DMS 273 (cell line): ENCODE results near the gene ARID4A.
"Not testable (repeated sequence)": the region's sequence is repeated elsewhere in the genome, so short reads cannot be mapped to it uniquely, and the experiment has no call there.

ENCODE experiments used
- DNase-seq: peaks from one replicate; lab custom pipeline; 2025; ENCODE audit not compliant: unreplicated experiment; lab: John Stamatoyannopoulos, UW

The ARID4A gene

GRCh38 chr14:58288106-58288792 lies 10.1 kb upstream of the ARID4A start:
- DNase-seq, result no peak

DNA sequence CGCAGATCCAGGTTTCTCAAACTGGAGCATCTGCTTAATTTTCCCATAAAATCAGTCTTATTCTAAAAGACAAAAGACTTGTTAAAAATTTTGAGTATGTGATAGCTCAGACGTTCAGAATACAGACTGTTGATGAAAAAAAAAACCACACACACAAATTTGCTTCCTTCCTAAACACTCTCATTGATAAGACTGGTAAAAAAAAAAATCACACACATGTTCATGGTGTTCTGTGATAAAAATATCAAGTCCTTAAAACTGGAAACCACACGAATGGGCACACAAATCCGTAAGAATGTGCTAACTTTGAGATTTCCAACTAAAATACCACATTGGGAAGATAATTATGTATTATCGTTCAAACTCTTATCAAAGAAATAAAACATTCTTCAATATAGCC lies 6.7 kb upstream of the ARID4A start:
- DNase-seq, result no peak

DNA sequence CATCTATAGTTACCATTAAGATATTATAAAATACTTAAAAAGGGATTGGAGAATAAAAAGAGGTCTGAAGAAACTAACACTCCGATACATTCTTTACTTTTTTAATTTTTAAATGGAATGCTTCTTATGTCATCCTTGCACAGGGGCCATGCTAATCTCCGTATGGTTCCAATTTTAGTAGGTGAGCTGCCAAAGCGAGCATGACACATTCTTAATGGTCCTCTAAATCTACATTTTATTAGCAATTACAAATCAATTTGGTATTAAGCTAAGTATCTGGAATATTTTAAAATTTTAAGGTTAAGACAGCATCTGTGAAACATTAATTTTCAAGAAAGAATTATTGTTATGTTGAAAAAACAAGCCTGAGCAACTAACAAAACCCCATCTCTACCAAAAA lies 6.2 kb upstream of the ARID4A start:
- DNase-seq, result no peak

DNA sequence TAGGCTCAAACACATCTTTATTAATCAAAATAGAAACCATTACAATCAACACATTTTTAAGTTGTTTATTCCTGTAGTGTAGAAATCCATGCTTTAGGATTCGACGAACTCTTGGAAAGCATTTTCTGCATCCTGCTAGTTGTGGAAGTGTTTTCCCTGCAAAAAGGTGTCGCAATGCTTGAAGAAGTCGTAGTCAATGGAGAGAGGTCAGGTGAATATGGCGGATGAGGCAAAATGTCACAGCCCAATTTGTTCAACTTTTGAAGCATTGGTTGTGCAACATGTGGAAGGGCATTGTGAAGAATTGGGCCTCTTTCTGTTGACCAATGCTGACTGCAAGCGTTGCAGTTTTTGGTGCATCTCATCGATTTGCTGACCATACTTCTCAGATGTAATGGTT lies 4.2 kb upstream of the ARID4A start:
- no peak for DNase-seq

GRCh38 chr14:58296726-58297125 lies 1.6 kb upstream of the ARID4A start:
- peak; percentile 34 for DNase-seq

GRCh38 chr14:58297412-58297761 lies 968 bp upstream of the ARID4A start:
- peak; percentile 81 for DNase-seq

DNA sequence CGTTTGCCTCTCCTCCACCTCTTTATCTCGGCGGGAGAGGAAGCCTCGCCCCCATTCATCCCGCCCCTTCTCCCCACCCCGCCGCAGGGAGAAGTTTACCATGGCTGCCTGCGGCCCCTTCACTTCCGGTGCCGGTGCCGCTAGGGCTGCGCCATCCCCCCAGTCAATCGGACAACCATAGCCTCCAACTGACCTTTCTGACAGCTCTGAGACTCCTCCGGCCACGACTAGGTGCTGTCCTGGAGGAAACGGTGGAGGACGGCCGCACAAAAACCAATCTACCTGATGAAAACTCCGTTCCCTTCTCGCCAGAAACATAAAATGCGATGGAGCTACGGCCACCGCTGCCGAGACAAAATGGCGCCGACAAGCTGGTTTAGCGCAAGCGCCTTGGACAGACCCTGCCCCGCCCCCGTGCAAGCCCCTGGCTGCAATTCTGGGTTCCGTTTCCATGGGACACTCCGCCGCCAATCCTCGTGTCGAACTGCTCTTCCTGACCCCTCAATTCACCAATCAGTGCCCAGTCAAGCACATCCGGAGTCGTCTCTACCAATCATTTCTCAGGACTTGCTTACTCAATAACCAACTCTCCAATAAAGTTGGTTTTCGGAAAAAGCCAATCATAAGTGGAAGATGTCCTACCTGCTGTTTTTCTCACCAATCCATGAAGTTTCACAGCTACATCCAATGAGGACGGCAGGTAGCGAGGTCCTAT lies 436 bp upstream of the ARID4A start:
- peak; percentile 100 for DNase-seq

DNA sequence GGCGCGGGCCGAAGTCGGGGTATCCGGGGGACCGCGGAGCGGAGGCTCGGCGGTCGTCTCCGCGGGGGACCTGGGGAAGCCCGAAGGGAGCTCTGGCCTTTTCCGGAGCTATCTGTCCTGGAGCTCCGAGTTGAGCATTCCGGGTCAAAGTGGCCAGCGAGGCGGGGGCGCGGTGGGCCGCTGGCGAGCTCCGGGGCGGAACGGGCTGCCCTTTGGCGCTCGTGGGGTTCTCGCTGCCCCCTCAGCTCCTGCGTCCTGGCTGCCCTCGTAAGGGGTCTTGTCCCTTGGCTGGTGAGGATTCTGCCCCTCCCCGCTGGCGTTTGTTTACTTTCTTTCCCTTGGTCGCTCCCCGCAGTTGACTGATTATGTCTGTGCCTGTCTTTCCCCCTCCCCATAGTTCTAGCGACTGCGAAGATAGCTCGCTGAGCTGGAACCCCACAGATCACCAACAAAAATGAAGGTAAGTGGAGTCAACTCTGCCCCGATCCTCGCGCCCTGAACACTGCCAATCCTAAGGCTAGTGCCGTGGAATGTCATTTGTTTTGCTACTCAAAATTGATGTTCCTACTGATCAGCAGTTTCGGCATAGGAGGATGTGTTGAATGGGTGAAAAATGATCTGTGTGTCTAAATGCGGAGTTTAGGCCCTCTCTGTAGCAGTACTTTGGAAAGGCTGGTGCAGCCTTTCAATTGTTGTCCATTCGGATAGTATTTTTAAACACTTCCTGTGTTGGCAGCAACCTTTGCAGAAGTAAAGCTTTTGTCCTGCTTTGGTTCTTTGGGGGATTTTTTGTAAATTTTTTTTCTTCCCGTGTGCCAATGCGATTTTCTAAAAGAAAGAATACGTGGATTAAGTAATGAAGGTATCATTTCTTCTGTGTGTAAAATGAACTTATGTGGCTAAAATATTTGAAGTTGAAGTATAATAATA lies 1.3 kb downstream of the ARID4A start:
- DNase-seq, result peak; percentile 50

DNA sequence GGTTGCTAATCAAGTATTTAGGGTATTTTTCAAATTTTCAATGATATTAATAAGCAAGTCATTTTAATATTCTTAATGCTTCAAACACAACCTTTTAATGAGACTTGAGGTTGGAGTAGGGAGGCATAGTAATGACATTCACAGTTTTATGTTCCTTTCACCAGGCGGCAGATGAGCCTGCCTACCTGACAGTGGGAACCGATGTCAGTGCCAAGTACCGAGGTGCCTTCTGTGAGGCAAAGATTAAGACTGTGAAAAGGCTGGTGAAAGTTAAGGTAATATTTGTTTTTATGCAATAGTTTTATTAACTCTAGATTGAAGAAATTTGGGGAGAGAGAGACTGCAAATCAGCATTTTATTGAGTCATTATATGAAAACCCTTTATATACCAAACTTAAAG lies 3.1 kb downstream of the ARID4A start:
- DNase-seq, result no peak

DNA sequence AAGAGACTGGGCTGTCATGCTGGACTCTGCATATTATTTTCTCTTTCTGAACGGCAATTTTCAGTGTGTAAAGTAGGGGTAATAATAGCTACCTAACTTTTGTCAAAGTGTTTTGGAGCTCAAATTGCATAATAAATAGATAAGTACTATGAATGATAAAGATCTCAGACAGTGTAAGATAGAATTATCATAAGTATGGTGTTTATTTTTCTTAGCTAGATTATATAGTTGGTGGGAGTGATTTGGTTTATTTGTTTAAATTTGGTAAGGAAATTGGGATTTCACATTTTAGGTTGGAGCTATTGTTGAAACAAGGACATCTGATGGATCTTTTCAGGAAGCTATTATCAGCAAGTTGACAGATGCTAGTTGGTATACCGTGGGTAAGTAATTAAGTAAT lies 7.4 kb downstream of the ARID4A start:
- no peak for DNase-seq

DNA sequence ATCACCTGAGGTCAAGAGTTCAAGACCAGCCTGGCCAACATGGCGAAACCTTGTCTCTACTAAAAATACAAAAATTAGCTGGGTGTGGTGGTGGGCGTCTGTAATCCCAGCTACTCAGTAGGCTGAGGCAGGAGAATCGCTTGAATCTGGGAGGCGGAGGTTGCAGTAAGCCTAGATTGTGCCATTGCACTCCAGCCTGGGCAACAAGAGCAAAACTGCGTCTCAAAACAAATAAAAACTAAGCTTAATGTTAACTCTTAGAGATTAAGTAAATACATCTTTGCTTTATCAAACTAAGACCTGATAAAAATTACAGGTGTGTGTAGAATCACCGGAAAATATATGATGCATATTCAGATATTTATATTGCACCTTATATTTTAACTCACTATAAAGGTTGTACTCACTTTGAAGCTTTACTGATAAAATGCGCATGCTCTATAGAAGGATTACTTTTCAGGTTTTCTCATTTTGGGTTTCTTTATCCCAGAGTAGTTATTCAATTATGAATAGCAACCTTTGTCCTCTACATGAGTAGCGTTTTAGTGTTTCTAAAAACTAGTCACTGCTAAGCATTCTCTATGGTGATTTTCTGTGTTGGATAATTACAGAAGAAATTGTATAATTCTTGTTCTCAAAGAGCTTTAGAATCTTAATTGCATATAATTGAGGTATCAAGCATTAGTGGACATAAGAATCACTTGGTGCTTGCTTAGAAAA lies 9.4 kb downstream of the ARID4A start:
- DNase-seq, result no peak

GRCh38 chr14:58309086-58309485 lies 10.7 kb downstream of the ARID4A start:
- no peak for DNase-seq

DNA sequence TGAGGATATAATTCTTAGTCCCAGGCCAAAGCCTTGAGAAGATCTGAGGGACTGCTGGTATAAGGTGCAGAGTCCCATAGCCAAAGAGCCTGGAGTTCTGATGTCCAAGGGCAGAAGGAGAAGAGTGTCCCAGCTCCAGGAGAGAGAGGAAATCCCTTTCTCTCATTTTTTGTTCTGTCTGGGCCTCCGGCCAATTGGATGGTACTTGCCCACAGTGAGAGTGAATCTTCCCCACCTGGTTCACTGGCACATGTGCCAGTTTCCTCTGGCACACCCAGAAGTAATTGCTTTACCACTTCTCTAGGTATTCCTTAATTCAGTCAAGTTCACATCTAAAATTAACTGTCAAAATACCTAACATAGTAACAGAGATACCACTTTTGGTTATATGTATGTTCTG lies 15.3 kb downstream of the ARID4A start:
- peak; percentile 2 for DNase-seq

DNA sequence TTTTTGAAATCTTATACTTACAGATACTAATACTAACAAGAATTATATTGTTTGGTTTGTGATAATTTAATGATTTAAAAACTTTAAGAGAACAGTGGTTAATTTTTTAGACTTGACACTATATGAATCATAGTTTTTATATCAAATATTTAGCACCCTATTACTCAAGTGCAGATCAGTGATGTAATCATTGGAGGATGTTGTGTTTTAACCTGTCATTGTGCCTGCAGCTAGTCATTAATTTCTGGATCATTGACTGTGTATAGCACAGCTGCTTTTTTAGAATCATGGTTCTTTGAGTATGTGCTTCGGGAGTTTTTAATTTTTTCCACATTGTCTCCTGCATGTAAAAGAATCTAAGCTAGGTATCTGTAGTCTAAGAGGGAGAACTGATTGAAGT lies 17.3 kb downstream of the ARID4A start:
- DNase-seq, result no peak

DNA sequence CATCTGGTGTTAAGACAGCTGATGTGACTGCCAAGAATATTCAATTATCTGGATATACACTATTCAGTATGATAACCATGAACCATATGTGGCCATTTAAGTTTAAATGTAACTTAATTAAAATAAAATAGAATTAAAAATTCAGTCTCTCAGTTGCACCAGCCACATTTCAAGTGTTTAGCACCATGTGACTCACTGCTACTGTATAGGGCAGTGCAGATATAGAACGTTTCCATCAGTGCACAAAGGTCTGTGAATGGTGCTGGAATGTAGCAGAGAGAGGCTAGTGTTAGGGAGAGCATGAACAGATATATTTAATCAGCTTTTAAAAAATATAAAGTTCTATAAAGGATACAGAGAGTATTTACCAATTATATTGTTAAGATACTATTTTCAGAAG lies 28.7 kb downstream of the ARID4A start:
- peak; percentile 2 for DNase-seq

- DNase-seq, result peak; percentile 99
Measured at GRCh38 chr14:58331111-58331510, 32.8 kb downstream of the ARID4A start.

- DNase-seq, result no peak
Measured at GRCh38 chr14:58332561-58332960, 34.2 kb downstream of the ARID4A start.

DNA sequence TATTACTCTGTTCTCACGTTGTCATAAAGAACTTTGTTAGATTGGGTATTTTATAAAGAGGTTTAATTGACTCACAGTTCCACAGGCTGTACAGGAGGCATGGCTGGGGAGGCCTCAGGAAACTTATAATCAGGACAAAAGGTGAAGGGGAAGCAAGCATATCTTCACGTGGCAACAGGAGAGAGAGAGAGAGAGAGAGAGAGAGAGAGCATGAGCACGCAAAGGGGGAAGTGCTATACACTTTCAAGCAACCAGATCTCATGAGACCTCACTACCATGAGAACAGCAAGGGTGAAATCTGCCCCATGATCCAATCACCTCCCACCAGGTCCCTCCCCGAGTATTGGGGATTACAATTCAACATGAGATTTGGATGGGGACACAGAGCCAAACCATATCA lies 41.3 kb downstream of the ARID4A start:
- DNase-seq, result not testable (repeated sequence)

GRCh38 chr14:58341152-58341748 lies 42.9 kb downstream of the ARID4A start:
- DNase-seq, result no peak

DNA sequence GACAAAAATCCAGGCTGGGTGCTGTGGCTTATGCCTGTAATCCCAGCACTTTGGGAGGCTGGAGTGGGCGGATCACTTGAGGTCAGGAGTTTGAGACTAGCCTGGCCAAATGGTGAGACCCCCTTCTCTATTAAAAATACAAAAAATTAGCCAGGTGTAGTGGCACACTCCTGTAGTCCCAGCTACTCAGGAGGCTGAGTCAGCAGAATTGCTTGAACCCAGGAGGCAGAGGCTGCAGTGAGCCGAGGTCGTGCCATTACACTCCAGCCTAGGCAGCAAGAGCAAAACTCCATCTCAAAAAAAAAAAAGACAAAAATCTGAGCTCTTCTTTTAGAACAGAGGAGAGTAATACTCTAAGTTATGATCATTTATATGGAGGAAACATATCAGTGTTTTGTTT lies 45.2 kb downstream of the ARID4A start:
- DNase-seq, result not testable (repeated sequence)
